Fibroblast of skin of left quadriceps (primary cell): ENCODE results near the gene GALM.

ENCODE experiments used
- DNase-seq, 2 experiments: peaks; one replicate each; pipeline ENCODE4 v3.0.0-alpha.2; 2013; ENCODE audit warnings: low read depth in 2 of 2

The GALM gene

DNA sequence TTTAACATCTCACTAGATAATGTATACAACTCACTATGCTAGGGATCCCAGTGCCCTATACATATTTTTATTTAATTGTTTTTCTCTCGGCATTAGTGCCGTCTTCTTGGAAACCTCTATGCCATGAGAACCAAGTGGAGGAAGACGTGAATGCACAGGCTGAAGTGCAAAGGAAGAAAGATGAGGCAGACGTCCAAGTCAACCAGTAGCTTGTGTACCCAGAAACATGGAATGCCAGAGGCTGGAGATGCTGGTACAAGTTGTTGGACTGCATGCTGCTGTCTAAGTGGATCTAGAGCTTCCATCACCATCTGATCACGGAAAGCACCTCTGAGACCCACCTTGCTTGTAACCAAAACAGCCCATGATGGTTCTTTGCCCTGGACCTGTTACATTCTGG is 99.6 kb downstream of the GALM start:
- DNase-seq, result no peak

DNA sequence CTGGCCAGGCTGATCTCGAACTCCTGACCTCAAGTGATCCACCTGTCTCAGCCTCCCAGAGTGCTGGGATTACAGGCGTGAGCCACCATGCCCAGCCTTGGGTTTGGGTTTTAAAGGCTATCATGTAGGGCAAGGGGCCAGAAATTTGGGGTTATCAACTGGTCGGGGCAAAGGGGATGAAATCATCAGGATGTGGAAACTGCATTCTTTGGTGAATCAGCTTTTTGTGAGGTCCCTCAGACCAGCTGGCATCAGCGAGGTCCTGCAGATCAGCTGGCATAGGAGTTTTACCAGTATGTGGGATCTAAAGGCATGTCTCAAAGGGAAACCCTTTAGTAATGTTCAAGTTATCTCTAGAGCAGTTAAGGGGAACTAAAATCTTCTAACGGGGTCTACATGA is 105.7 kb downstream of the GALM start:
- no peak for DNase-seq

DNA sequence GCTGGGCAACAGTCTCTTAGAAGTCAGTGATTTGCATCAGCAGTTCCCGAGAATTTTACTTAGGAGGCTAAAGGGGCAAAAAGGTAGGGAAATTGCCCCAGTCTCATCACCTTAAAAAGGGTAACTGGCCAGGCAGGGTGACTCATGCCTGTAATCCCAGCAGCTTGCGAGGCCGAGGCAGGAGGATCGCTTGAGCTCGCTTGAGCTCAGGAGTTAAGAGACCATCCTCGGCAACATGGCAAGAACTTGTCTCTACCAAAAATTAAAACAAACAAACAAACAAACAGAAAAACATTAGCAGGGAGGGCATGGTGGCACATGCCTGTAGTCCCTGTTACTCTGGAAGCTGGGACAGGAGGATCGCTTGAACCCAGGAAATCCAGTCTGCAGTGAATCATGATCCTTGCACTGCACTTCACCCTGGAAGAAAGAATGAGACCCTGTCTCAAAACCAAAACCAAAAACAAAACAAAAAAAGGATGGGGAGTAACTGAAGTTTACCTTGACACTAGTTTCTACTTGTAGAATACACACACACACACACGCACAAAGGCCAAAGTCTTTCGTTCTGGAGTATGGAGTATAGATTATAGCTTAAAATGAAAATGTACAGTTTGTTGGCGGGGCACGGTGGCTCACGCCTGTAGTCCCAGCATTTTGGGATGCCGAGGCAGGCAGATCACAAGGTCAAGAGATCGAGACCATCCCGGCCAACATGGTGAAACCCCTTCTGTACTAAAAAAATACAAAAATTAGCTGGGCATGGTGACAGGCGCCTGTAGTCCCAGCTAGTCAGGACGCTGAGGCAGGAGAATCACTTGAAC is 109.4 kb downstream of the GALM start:
- DNase-seq, result no peak

DNA sequence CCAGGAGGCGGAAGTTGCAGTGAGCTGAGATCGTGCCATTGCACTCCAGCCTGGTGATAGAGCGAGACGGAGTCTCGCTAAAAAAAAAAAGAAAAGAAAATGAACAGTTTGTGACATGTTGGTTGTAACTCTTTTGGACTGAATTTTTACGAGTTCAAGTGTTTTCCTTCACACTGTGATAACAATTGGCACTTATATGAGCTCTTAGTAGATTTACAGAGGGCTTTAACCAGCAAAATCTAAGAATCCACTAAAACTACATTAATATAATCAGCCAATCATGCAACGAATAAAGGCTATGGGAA is 110.0 kb downstream of the GALM start:
- DNase-seq, result no peak

DNA sequence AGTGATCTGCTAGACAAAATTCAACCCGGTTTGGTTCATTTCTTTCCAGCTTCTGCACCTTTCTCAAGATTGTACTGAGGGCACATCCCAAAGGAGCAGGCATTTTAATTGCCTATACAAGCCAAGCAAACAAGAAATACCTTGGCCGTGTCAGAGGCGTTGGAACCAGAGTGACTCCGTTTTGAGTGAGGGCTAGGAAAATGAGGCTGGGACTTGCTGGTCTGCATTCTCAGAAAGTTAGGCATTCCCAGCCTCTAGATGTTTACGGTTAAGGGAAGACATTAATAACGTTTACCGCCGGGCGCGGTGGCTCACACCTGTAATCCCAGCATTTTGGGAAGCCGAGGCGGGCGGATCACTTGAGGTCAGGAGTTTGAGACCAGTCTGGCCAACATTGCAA is 110.6 kb downstream of the GALM start:
- DNase-seq, result no peak

DNA sequence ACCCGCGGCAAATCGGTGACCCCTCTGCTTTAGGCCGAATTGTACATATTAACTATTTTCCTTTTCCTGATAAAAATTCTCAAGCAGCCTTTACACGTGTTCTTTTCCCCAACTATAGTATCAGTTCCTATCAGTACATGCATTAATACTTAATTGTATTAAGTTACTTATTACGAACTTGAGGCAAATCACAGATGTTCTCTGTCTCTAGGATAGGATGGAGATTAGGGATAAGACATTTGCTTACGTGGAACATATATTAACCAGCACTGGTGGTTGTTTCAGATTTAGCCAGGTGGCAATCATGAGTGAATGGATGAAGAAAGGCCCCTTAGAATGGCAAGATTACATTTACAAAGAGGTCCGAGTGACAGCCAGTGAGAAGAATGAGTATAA is 112.8 kb downstream of the GALM start:
- no peak for DNase-seq

DNA sequence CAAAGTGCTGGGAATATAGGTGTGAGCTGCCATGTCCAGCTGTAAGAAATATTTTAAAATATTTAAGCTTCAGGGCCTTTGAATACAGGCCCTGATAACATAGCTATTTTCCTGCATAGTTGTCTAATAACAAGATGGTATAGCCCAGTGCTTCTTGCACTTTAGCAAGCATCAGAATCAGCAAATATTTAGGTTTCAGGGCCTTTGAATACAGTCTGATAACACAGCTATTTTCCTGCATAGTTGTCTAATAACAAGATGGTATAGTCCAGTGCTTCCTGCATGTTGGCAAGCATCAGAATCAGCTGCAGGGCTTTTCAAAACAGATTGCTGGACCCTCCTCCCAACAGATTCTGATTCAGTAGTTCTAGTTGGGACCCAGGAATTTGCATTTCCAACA is 117.7 kb downstream of the GALM start:
- DNase-seq, result no peak
